ENCODE data around the gene RRM1.

DNA sequence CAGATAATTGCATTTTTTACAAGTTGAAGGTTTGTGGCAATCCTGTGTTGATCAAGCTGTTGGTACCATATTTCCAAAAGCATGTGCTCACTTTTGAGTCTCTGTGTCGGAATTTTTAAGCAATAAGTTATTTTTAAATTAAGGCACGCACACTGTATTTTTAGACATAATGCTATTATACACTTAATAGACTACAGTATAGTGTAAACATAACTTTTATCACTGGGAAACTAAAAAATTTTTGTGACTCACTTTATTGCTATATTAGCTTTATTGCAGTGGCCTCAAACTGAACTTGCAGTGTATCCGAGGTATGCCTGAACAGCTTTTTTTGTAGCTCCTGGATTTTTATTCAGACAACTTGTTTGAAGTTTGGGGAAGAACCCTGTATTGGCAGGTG is 31.3 kb upstream of the RRM1 start:
- TF ChIP-seq, protein P1, sequence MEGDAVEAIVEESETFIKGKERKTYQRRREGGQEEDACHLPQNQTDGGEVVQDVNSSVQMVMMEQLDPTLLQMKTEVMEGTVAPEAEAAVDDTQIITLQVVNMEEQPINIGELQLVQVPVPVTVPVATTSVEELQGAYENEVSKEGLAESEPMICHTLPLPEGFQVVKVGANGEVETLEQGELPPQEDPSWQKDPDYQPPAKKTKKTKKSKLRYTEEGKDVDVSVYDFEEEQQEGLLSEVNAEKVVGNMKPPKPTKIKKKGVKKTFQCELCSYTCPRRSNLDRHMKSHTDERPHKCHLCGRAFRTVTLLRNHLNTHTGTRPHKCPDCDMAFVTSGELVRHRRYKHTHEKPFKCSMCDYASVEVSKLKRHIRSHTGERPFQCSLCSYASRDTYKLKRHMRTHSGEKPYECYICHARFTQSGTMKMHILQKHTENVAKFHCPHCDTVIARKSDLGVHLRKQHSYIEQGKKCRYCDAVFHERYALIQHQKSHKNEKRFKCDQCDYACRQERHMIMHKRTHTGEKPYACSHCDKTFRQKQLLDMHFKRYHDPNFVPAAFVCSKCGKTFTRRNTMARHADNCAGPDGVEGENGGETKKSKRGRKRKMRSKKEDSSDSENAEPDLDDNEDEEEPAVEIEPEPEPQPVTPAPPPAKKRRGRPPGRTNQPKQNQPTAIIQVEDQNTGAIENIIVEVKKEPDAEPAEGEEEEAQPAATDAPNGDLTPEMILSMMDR (IDR thresholded peaks at IDR 0.05): no peak
- no peak for TF ChIP-seq ZFX (IDR thresholded peaks at IDR 0.05; ENCODE audit: borderline replicate concordance)
